Activated naive CD4-positive, alpha-beta T cell treated with Interleukin-2 at 50 U/mL for 16 hours (primary cell): ENCODE results near the gene ADCYAP1R1.
"Not testable (repeated sequence)": the region's sequence is repeated elsewhere in the genome, so short reads cannot be mapped to it uniquely, and the experiment has no call there.

Experiments used
- DNase-seq: peaks from one replicate; pipeline ENCODE4 v3.0.0-alpha.2; 2020

ADCYAP1R1 gene

DNA sequence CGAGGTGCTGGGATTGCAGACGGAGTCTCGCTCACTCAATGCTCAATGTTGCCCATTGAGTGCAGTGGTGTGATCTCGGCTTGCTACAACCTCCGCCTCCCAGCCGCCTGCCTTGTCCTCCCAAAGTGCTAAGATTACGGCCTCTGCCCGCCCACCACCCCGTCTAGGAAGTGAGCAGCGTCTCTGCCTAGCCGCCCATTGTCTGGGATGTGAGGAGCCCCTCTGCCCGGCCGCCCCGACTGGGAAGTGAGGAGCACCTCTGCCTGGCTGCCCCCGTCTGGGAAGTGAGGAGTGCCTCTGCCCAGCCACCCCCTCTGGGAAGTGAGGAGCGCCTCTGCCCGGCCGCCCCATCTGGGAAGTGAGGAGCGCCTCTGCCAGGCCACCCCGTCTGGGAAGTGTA lies 101.2 kb downstream of the ADCYAP1R1 start:
- not testable (repeated sequence) for DNase-seq

DNA sequence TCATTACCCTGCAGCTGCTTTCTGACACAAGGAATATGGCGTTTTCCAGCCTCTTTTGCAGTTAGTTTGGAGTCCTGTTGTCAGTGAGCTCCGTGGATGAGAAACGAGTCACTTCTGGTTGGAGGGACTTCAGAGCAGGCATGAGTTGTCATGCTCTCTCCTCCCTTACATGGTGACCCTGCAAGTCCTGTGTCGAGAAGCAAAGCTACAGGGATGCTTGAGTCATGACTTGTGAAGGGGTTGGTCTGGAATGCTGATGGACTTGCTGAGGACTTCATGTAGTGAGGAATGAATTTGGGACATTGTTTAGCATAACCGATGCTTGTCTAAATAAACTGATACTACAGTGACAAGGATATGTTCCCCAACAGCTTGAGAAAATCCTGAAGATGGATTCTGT lies 108.8 kb downstream of the ADCYAP1R1 start:
- DNase-seq = no peak
